GM12872 (cell line): Measurements from ENCODE around the gene ACAA2.

Source experiments
- TF ChIP-seq, protein P1 (sequence below): IDR thresholded peaks from 3 replicates; pipeline ENCODE4 v1.5.1; 2011; ENCODE audit warnings: low read depth, mild to moderate bottlenecking, low read length, moderate library complexity; ENCODE audit not compliant: insufficient read depth

ACAA2 gene

GRCh38 chr18:49856496-49856895 is 43.2 kb upstream of the ACAA2 start:
- TF ChIP-seq, protein P1, sequence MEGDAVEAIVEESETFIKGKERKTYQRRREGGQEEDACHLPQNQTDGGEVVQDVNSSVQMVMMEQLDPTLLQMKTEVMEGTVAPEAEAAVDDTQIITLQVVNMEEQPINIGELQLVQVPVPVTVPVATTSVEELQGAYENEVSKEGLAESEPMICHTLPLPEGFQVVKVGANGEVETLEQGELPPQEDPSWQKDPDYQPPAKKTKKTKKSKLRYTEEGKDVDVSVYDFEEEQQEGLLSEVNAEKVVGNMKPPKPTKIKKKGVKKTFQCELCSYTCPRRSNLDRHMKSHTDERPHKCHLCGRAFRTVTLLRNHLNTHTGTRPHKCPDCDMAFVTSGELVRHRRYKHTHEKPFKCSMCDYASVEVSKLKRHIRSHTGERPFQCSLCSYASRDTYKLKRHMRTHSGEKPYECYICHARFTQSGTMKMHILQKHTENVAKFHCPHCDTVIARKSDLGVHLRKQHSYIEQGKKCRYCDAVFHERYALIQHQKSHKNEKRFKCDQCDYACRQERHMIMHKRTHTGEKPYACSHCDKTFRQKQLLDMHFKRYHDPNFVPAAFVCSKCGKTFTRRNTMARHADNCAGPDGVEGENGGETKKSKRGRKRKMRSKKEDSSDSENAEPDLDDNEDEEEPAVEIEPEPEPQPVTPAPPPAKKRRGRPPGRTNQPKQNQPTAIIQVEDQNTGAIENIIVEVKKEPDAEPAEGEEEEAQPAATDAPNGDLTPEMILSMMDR = no peak

DNA sequence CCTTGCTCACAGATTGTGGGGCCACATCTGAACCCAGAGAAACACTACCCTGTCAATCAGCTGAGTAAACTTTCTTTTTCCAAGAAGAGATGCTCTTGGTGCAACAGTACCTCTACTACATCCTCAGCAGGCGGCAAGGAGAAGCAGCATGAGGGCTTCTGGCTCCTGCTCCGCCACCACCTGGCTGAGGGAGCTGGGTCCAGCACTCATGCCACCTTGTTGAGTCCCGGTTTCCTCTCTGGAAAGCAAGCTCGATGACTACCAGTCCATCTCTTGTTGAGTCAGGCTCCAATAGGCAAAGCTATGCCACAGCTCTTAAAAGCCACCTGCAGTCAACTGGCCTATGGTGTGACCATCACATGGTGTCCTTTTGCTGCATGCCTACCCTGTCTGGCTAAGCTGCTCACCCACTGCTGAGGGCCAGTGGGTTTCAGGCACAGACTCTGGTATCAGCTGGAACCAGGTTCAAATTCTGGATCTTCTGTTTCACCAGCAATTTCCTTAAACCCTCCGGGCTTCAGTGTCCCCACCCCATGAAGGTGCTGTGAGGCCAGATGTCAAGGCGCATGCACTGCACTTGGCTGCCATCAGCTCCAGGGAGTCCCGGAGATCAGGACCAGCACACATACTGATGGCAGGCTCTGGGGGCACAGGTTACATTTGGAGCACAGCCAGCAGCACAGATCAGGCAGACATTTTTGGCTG is 42.5 kb upstream of the ACAA2 start:
- TF ChIP-seq, protein P1 = no peak

DNA sequence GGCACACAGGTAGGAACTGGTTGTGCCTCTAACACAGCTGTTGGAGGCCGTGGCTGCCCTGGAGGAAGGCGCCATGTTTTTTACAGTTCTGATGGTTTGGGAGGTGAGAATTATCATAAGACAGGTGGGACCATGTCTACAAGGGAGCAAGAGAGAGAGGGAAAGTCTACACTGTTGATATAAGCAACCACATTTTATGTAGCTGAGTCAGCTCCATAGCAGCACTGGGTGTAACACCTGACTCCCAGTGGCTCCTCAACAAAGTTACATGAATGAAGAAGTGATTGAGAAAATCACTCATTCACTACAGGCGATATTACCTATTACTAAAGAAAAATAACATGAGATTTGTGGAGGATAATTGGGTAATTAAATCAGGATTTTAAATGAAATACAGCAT is 41.3 kb upstream of the ACAA2 start:
- TF ChIP-seq, protein P1 = no peak

- TF ChIP-seq, protein P1 = no peak
These were observed 40.1 kb upstream of the ACAA2 start for GRCh38 chr18:49853436-49853835.

DNA sequence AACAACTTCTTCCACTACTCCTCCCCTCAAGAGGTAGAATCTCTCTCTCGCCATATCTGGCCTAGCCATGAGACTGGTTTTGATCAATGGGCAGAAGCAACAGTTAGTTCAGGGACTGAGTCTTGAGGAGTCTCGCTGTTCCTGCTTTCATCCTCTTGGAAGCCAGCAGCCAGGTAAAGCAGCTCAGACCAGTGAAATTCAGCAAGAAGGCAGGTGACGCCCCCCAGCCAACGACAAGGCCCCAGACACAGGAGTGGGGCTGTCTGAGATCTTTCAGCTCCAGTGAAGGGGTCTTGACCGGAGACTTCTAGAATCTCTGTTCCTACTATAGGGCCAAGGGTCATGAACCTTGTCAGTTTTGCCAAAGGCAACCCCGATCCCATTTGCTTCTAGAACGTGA is 39.7 kb upstream of the ACAA2 start:
- TF ChIP-seq, protein P1 = no peak

DNA sequence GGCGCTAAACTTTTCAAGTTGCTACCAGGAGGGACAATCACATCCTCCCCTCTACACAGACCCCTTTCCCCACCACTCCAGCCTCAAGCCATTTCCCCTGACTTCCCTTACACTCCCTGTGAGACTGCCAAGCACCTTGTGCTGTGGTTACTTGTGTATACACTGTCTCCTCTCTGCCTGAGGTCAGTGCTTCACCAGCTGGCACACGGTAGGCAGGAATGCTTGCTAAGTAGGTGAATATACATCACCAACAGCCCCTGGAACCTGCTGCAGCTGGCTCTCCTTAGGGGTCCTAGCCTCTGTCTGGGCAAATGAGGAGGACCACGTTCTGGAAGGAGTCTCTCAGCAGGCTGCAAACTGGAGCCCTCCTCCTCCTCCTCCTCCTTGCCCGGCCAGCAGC is 38.3 kb upstream of the ACAA2 start:
- TF ChIP-seq, protein P1 = no peak

DNA sequence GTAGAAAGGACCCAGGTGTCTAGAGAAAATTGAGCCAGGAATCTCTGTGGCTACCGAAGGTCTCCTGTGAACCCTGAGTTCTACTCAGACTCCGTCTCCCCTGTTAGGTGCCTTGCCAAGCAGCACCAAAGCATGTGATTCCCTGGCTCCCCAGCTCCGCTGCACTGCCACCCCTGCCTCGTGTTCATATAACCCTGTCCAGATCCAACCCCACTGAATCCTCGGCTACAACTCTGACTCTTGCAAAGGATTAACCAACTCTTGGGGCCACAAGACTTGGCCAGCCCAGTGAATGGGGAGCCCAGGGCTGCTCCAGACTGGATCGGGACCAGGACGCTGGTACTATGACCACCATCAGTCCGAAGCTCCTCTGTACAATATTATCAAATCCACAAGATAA is 37.3 kb upstream of the ACAA2 start:
- TF ChIP-seq, protein P1 = no peak
